Suprapubic skin (tissue), 4 donors: ENCODE data around the gene MECR. TPM values are rescaled to one million over a fixed set of nuclear protein-coding genes. Genes with fewer than 3 reads are reported as not detected.
A peak's percentile ranks its signal among the peaks of the same experiment; 100 is the strongest.

Experiments
- DNase-seq, 2 donors: peaks; one replicate each; pipeline ENCODE4 v3.0.0-alpha.2; 2019; ENCODE audit warnings: low spot score in 2 of 2
- H3K27ac ChIP-seq: fragments of 200-600 bp; sonication (generic); one replicate; pipeline ENCODE4 v1.5.1; 2019
- H3K27me3 ChIP-seq: fragments of 200-600 bp; sonication (generic); one replicate; pipeline ENCODE4 v1.5.1; 2019
- H3K36me3 ChIP-seq: fragments of 200-600 bp; sonication (generic); one replicate; pipeline ENCODE4 v1.5.1; 2019
- H3K4me1 ChIP-seq: fragments of 200-600 bp; sonication (generic); one replicate; pipeline ENCODE4 v1.5.1; 2019
- H3K4me3 ChIP-seq: fragments of 200-600 bp; sonication (generic); one replicate; pipeline ENCODE4 v1.5.1; 2019; ENCODE audit warnings: mild to moderate bottlenecking
- H3K9me3 ChIP-seq: fragments of 200-600 bp; sonication (generic); one replicate; pipeline ENCODE4 v1.5.1; 2019
- EP300 ChIP-seq: sonication (generic); formaldehyde crosslinking; IDR thresholded peaks from one replicate; pipeline ENCODE4 v1.6.1; 2017; ENCODE audit warnings: antibody characterized with exemption
- POLR2A ChIP-seq, 2 donors: fragments of 450-650 bp; IDR thresholded peaks; one replicate each; pipeline ENCODE4 v1.6.1; 2017; ENCODE audit warnings: antibody characterized with exemption in 2 of 2, mild to moderate bottlenecking in 2 of 2, moderate library complexity in 2 of 2
- POLR2AphosphoS5 ChIP-seq, 3 donors: sonication (generic); formaldehyde crosslinking; IDR thresholded peaks; one replicate each; pipeline ENCODE4 v1.6.1; 2017; ENCODE audit warnings: antibody characterized with exemption in 3 of 3
- WGBS: methylation state at CpG from one replicate; pipeline ENCODE4 v1.1.5; 2018; 5-methylcytosine and 5-hydroxymethylcytosine counted together
- total RNA-seq, 4 donors: library from RNA; depleted of rRNA; stranded (reverse); fragments of >200 nt; gene quantifications; one replicate each; pipeline ENCODE4 v1.1.0, GENCODE V29; 2016
- TF ChIP-seq, protein P1 (sequence below), 2 donors: fragments of 200-600 bp in 1 of 2; fragments of 450-650 bp in 1 of 2; sonication (generic) in 1 of 2; IDR thresholded peaks; one replicate each; pipeline ENCODE4 v1.5.1; 2016 to 2019; ENCODE audit warnings: antibody characterized with exemption in 2 of 2, mild to moderate bottlenecking in 1 of 2, moderate library complexity in 1 of 2

MECR gene
- total RNA-seq, 4 donors from 2014 or later, result 23.1 to 39.3 (median 33.6) TPM

GRCh38 chr1:29211086-29212030 is 19.4 kb downstream of the MECR start:
- WGBS, result 91% methylated on average over 12 of the region's 12 CpGs
- TF ChIP-seq POLR2A (IDR thresholded peaks at IDR 0.05) (no peak), POLR2AphosphoS5 (IDR thresholded peaks at IDR 0.05) (no peak), EP300 (no peak)
- TF ChIP-seq, protein P1, sequence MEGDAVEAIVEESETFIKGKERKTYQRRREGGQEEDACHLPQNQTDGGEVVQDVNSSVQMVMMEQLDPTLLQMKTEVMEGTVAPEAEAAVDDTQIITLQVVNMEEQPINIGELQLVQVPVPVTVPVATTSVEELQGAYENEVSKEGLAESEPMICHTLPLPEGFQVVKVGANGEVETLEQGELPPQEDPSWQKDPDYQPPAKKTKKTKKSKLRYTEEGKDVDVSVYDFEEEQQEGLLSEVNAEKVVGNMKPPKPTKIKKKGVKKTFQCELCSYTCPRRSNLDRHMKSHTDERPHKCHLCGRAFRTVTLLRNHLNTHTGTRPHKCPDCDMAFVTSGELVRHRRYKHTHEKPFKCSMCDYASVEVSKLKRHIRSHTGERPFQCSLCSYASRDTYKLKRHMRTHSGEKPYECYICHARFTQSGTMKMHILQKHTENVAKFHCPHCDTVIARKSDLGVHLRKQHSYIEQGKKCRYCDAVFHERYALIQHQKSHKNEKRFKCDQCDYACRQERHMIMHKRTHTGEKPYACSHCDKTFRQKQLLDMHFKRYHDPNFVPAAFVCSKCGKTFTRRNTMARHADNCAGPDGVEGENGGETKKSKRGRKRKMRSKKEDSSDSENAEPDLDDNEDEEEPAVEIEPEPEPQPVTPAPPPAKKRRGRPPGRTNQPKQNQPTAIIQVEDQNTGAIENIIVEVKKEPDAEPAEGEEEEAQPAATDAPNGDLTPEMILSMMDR (IDR thresholded peaks at IDR 0.05), result no peak
- Histone ChIP-seq H3K9me3 (no peaks in the 10 kb centered on the region), H3K4me1 (no peaks in the 10 kb centered on the region), H3K27ac (no peak overlapping the region), H3K4me3 (no peak overlapping the region), H3K36me3 (peaks cover 62% of the 10 kb centered on the region), H3K27me3 (no peaks in the 10 kb centered on the region)
- DNase-seq, result no peak

DNA sequence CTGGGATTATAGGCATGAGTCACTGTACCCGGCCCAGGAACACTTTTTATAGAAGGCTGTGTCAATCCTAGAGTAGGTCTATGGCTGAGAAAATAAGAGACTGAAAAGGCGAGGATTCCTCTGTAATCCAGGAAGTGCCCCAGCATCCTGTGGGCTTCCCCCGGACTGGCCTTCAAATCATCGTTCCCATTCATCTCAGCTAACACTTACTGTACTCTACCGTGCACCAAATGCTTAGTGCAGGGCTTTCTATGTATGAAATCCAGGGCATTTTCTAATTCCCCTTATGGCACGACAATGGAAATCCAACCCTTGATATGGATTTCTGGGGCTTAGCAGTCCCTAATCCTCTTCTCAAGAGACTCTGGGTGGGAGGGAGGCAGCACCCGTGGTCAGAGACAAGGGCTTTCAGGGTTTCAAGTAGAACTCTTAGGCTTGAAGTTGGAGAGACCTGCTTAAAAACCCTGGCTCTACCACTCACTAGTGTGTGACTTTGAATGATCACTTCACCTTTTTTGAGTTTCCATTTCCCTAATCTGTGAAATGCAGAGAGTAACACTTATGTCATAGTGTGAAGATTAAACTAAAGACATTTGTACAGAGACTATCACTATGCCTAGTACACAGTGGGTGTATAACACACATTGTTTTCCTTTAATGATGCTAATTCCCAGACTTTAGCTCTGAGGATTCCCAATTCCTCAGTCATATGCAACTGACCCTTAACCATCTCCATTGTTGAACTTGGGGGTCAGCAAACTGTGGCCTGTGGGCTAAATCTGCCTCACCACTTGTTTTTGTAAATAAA is 20.3 kb downstream of the MECR start:
- Histone ChIP-seq H3K27me3 (no peaks in the 10 kb centered on the region), H3K36me3 (peaks cover 62% of the 10 kb centered on the region), H3K9me3 (no peaks in the 10 kb centered on the region), H3K27ac (no peak overlapping the region), H3K4me1 (no peaks in the 10 kb centered on the region), H3K4me3 (no peak overlapping the region)
- no peak for TF ChIP-seq EP300
- TF ChIP-seq, protein P1 (IDR thresholded peaks at IDR 0.05), result no peak
- no peak for TF ChIP-seq POLR2AphosphoS5 (IDR thresholded peaks at IDR 0.05)
- TF ChIP-seq POLR2A (IDR thresholded peaks at IDR 0.05), result no peak
- no peak for DNase-seq
- WGBS, result 79% methylated on average over 7 of the region's 7 CpGs

- WGBS, result 79% methylated on average over 5 of the region's 5 CpGs
- DNase-seq, result no peak
- Histone ChIP-seq H3K4me3 (no peak overlapping the region), H3K9me3 (no peaks in the 10 kb centered on the region), H3K4me1 (no peaks in the 10 kb centered on the region), H3K36me3 (peaks cover 64% of the 10 kb centered on the region), H3K27ac (no peak overlapping the region), H3K27me3 (no peaks in the 10 kb centered on the region)
- TF ChIP-seq POLR2AphosphoS5 (IDR thresholded peaks at IDR 0.05) (no peak), POLR2A (IDR thresholded peaks at IDR 0.05) (no peak), EP300 (no peak)
- TF ChIP-seq, protein P1 (IDR thresholded peaks at IDR 0.05), result no peak
Observed at GRCh38 chr1:29209173-29209572, 21.6 kb downstream of the MECR start.

GRCh38 chr1:29208442-29208841 is 22.3 kb downstream of the MECR start:
- no peak for TF ChIP-seq POLR2AphosphoS5 (IDR thresholded peaks at IDR 0.05)
- H3K4me1 ChIP-seq, result no peaks in the 10 kb centered on the region
- H3K36me3 ChIP-seq, result peaks cover 61% of the 10 kb centered on the region
- 70% methylated on average over 4 of the region's 4 CpGs for WGBS
- H3K27ac ChIP-seq, result no peak overlapping the region
- no peaks in the 10 kb centered on the region for H3K27me3 ChIP-seq
- no peak overlapping the region for H3K4me3 ChIP-seq
- DNase-seq, result no peak
- no peaks in the 10 kb centered on the region for H3K9me3 ChIP-seq

- Histone ChIP-seq H3K27ac (peak overlapping the region; percentile 79), H3K36me3 (peaks cover 61% of the 10 kb centered on the region), H3K4me3 (no peak overlapping the region), H3K27me3 (no peaks in the 10 kb centered on the region), H3K9me3 (no peaks in the 10 kb centered on the region), H3K4me1 (peaks cover 12% of the 10 kb centered on the region)
- TF ChIP-seq EP300 (no peak), POLR2AphosphoS5 (IDR thresholded peaks at IDR 0.05) (peak in 2 of 3 donors; percentile 74 to 95), POLR2A (IDR thresholded peaks at IDR 0.05) (no peak)
- TF ChIP-seq, protein P1 (IDR thresholded peaks at IDR 0.05), result peak; percentile 90 to 94
- DNase-seq, result peak; percentile 97 to 98
- WGBS, result 17% methylated on average over 12 of the region's 14 CpGs
Observed at GRCh38 chr1:29202584-29203340, 28.0 kb downstream of the MECR start.
